Nephron progenitor cell (in vitro differentiated cells): ENCODE data around the gene SVOPL.

Source experiments
- DNase-seq: peaks from one replicate; pipeline ENCODE4 v3.0.0; 2021
- H3K27ac Mint-ChIP-seq: 2 replicates; pipeline ENCODE4 v1.8.0; 2021; ENCODE audit warnings: mild to moderate bottlenecking, moderate library complexity, mixed read lengths
- H3K27me3 Mint-ChIP-seq: 2 replicates; pipeline ENCODE4 v1.8.0; 2021; ENCODE audit warnings: mild to moderate bottlenecking, low read depth, mixed read lengths; ENCODE audit not compliant: poor library complexity
- H3K36me3 Mint-ChIP-seq: 2 replicates; pipeline ENCODE4 v1.8.0; 2021; ENCODE audit warnings: low read depth, mixed read lengths
- H3K4me1 Mint-ChIP-seq: 2 replicates; pipeline ENCODE4 v1.8.0; 2021; ENCODE audit warnings: mixed read lengths
- H3K4me3 Mint-ChIP-seq: 2 replicates; pipeline ENCODE4 v1.8.0; 2021; ENCODE audit warnings: mild to moderate bottlenecking, moderate library complexity, mixed read lengths
- H3K9me3 Mint-ChIP-seq: 2 replicates; pipeline ENCODE4 v1.8.0; 2021; ENCODE audit warnings: mild to moderate bottlenecking, moderate library complexity, mixed read lengths
- TF ChIP-seq, protein P1 (sequence below): fragments of 200-600 bp; sonication (generic); IDR thresholded peaks from 2 replicates; pipeline ENCODE4 v1.5.0; 2021; ENCODE audit warnings: antibody characterized with exemption

SVOPL gene

DNA sequence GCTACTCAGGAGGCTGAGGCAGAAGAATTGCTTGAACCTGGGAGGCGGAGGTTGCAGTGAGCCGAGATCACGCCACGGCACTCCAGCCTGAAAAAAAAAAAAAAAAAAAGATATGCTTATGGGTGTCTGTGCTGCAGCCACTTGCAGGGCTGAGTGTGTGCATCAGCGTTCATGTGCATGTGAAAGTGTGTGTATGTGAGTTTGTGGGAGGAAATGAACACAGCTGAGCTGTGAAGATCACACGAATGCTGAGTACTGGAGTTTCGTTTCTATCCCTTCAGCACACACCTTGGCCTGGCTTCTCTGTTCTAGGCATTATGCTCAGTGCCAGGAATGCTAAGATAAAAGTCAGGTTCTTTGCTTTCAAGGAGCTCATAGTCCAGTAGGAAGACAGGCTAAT, 12.0 kb upstream of the SVOPL start:
- no peaks in the 10 kb centered on the region for H3K36me3 Mint-ChIP-seq
- no peak for DNase-seq
- H3K27me3 Mint-ChIP-seq = peaks cover 18% of the 10 kb centered on the region
- H3K4me1 Mint-ChIP-seq = peaks cover 12% of the 10 kb centered on the region
- TF ChIP-seq, protein P1, sequence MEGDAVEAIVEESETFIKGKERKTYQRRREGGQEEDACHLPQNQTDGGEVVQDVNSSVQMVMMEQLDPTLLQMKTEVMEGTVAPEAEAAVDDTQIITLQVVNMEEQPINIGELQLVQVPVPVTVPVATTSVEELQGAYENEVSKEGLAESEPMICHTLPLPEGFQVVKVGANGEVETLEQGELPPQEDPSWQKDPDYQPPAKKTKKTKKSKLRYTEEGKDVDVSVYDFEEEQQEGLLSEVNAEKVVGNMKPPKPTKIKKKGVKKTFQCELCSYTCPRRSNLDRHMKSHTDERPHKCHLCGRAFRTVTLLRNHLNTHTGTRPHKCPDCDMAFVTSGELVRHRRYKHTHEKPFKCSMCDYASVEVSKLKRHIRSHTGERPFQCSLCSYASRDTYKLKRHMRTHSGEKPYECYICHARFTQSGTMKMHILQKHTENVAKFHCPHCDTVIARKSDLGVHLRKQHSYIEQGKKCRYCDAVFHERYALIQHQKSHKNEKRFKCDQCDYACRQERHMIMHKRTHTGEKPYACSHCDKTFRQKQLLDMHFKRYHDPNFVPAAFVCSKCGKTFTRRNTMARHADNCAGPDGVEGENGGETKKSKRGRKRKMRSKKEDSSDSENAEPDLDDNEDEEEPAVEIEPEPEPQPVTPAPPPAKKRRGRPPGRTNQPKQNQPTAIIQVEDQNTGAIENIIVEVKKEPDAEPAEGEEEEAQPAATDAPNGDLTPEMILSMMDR = no peak
- no peak overlapping the region for H3K27ac Mint-ChIP-seq
- no peak overlapping the region for H3K4me3 Mint-ChIP-seq
- no peaks in the 10 kb centered on the region for H3K9me3 Mint-ChIP-seq

DNA sequence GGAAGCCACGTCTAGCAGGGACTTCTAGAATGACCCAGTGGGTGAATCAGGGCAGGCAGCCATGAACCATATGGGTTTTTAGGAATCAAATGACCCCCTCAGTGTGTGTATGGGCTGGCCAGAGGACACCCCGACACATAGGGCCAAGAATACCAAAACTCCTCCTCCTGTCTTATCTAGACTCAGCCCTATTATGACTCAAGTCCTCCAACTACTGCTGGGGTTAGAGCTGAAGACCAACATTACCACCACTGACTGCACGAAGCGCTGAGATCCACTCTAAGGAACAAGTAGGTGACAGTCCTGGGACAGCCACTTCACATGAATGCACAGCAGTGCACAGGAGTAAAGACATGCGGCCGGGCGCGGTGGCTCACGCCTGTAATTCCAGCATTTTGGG, 11.5 kb upstream of the SVOPL start:
- peaks cover 7% of the 10 kb centered on the region for H3K4me1 Mint-ChIP-seq
- no peaks in the 10 kb centered on the region for H3K9me3 Mint-ChIP-seq
- TF ChIP-seq, protein P1 = no peak
- no peak for DNase-seq
- no peak overlapping the region for H3K4me3 Mint-ChIP-seq
- H3K27ac Mint-ChIP-seq = no peak overlapping the region
- H3K36me3 Mint-ChIP-seq = no peaks in the 10 kb centered on the region
- H3K27me3 Mint-ChIP-seq = peaks cover 18% of the 10 kb centered on the region

DNA sequence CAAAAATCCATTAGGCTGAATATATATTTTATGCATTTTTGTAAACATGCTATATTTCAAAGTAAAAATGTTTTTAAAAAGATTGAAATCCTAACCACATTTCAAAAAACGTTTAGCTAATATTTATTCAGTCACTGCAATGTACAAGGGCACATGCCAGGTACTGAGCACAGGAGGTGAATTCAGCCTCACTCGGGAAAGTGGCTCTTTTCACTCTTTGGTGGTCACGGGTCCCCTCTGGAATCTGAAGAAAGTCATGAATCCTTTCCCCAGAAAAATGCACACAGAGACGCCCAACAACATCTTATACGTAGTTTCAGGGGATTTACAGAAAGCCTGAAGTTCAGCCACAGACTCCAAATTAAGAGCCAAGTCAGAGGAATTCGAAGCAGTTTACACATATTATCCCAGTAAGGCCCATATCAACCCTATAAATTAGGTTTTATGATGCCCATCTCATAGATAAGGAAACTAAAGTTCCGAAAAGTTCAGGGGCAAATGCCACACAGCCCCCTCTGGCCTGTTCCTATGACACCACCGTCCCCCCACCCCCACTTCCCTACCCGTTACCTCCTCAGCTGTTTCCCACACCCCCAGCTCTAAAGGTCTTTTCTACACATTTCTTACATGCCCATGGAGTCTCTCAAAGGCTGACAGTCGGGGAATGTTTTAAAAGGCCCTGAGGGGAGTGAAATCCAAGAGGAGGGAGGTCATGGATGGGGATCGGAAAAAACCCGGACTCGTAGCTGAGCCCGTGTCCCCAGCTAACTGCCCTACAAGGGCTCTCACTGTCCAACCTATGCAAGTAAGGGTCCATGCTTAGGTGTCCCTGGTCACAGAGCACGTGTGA, 9.6 kb upstream of the SVOPL start:
- Mint-ChIP-seq H3K36me3 (no peaks in the 10 kb centered on the region), H3K9me3 (no peaks in the 10 kb centered on the region), H3K27me3 (peaks cover 18% of the 10 kb centered on the region), H3K27ac (no peak overlapping the region), H3K4me3 (no peak overlapping the region), H3K4me1 (no peaks in the 10 kb centered on the region)
- TF ChIP-seq, protein P1 = no peak
- no peak for DNase-seq

DNA sequence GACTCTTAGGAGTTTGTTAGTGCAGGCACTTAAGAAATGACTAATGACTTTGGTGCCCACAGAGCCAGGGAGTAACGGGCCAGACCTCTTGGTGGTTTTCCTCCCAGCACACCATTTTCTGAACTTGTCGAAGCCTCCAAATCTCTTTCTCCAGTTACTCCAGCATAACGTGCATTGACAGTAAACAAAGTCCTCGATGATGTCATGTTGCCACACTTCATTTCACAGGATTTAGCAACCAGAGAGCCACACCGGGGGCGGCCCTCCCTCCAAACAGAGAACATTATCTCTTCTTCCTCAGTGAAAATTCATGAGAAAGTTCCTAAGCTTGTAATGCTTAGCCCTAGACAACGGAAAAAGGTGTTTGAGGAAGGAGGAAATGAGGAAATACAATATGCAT, 4.0 kb upstream of the SVOPL start:
- H3K4me3 Mint-ChIP-seq = no peak overlapping the region
- H3K36me3 Mint-ChIP-seq = no peaks in the 10 kb centered on the region
- TF ChIP-seq, protein P1 = no peak
- no peaks in the 10 kb centered on the region for H3K9me3 Mint-ChIP-seq
- H3K27ac Mint-ChIP-seq = peak overlapping the region; percentile 68
- H3K4me1 Mint-ChIP-seq = peaks cover 5% of the 10 kb centered on the region
- peaks cover 8% of the 10 kb centered on the region for H3K27me3 Mint-ChIP-seq
- DNase-seq = no peak

DNA sequence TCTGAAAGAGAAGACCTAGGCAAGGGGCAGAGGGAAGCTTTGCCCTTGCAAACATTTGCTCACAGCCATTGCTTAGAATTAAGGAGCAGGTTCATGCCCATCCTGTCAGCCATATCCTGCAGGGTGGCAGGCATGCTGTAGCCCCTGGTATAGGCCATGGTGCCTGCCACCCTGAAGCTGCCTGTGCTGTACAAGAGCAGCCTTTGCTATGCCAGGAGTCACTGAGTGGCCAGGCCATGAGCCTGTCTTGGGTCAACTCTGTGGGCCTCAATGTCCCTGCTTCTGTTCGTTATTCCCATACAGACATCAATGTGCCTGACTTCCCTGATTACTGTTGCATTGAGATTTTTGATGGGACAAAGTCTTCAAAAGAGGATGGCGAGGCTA, 368 bp upstream of the SVOPL start:
- Mint-ChIP-seq H3K27me3 (peaks cover 23% of the 10 kb centered on the region), H3K9me3 (no peaks in the 10 kb centered on the region), H3K4me3 (no peak overlapping the region), H3K36me3 (no peaks in the 10 kb centered on the region), H3K27ac (no peak overlapping the region), H3K4me1 (peaks cover 5% of the 10 kb centered on the region)
- TF ChIP-seq, protein P1 = no peak
- DNase-seq = no peak

DNA sequence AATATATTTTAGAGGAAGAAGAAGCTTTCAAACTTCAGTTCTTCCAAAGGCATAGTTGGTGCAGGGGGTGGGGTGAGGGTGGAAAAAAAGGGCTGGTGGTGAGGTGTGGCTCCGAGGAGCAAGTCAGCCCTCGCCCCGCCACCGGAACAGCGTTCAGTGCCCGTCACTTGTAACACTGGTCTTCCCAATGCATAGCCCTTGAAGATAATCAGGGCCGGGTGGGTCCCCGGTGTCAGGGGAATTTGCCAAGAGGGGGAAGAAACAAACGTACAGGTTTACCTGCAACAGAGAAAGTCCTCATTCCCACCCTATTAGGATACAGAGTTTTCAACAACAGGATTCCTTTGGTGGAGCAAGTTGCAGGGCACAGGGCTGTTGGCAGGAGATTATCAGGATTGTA, 1.5 kb downstream of the SVOPL start:
- no peak overlapping the region for H3K27ac Mint-ChIP-seq
- no peak for DNase-seq
- no peaks in the 10 kb centered on the region for H3K9me3 Mint-ChIP-seq
- TF ChIP-seq, protein P1 = no peak
- H3K27me3 Mint-ChIP-seq = peaks cover 19% of the 10 kb centered on the region
- no peaks in the 10 kb centered on the region for H3K36me3 Mint-ChIP-seq
- no peaks in the 10 kb centered on the region for H3K4me1 Mint-ChIP-seq
- H3K4me3 Mint-ChIP-seq = no peak overlapping the region
